Calu3 (cell line): Measurements from ENCODE around the gene CNTNAP2. TPM values are rescaled to one million over a fixed set of nuclear protein-coding genes. Genes with fewer than 3 reads are reported as not detected.

ENCODE experiments used
- BruUV-seq: library from RNA; stranded (reverse); fragments of 400-500 nt; replicated peaks from 2 replicates; lab custom pipeline; 2021; lab: Mats Ljungman, UMichigan
- CTCF ChIA-PET: fragments of 300-600 bp; sonication (Branson Sonifier 250); formaldehyde crosslinking; loops from one replicate; lab custom pipeline; 2022; ENCODE audit warnings: antibody characterized with exemption; lab: Charles Lee
- DNase-seq: peaks from one replicate; pipeline ENCODE4 v3.0.0; 2022
- H3K27ac Mint-ChIP-seq: one replicate; pipeline ENCODE4 v1.8.0; 2022; ENCODE audit warnings: mixed read lengths; ENCODE audit not compliant: unreplicated experiment
- H3K27me3 Mint-ChIP-seq: one replicate; pipeline ENCODE4 v1.8.0; 2022; ENCODE audit warnings: mixed read lengths; ENCODE audit not compliant: unreplicated experiment
- H3K36me3 Mint-ChIP-seq: one replicate; pipeline ENCODE4 v1.8.0; 2022; ENCODE audit warnings: mild to moderate bottlenecking, moderate library complexity, mixed read lengths; ENCODE audit not compliant: insufficient read depth, unreplicated experiment
- H3K4me1 Mint-ChIP-seq: one replicate; pipeline ENCODE4 v1.8.0; 2022; ENCODE audit warnings: mild to moderate bottlenecking, low read depth, mixed read lengths; ENCODE audit not compliant: unreplicated experiment
- H3K4me3 Mint-ChIP-seq: one replicate; pipeline ENCODE4 v1.8.0; 2022; ENCODE audit warnings: mild to moderate bottlenecking, low read depth, moderate library complexity, mixed read lengths; ENCODE audit not compliant: unreplicated experiment
- H3K9me3 Mint-ChIP-seq: one replicate; pipeline ENCODE4 v1.8.0; 2022; ENCODE audit warnings: low read depth, mixed read lengths; ENCODE audit not compliant: unreplicated experiment
- CTCF ChIP-seq: fragments of 200-600 bp; IDR thresholded peaks from one replicate; pipeline ENCODE4 v1.8.0; 2022; ENCODE audit warnings: antibody characterized with exemption; ENCODE audit not compliant: unreplicated experiment
- intact Hi-C: fragments of 100-400 bp; cut with micrococcal nuclease; formaldehyde crosslinking; loops from one replicate; pipeline ENCODE4 v1.10.0; 2022; ENCODE audit not compliant: unreplicated experiment
- total RNA-seq: library from RNA; stranded (reverse); gene quantifications from 2 replicates; pipeline ENCODE4 v1.2.3, GENCODE V29; 2022

CNTNAP2 gene
- total RNA-seq, 1 experiment from 2014 or later: 1.1 TPM

GRCh38 chr7:146720195-146720594 lies 603.6 kb downstream of the CNTNAP2 start:
- no peak for DNase-seq
- Mint-ChIP-seq H3K36me3 (no peaks in the 10 kb centered on the region), H3K4me1 (no peaks in the 10 kb centered on the region), H3K27ac (no peak overlapping the region), H3K27me3 (no peaks in the 10 kb centered on the region), H3K9me3 (peaks cover 4% of the 10 kb centered on the region), H3K4me3 (no peak overlapping the region)
- BruUV-seq: no TSS peak
- intact Hi-C loops: no loop called here
- no peak for TF ChIP-seq CTCF
- CTCF ChIA-PET: no interaction called here

GRCh38 chr7:146722986-146723385 lies 606.4 kb downstream of the CNTNAP2 start:
- Mint-ChIP-seq H3K4me3 (no peak overlapping the region), H3K27ac (no peak overlapping the region), H3K9me3 (peaks cover 3% of the 10 kb centered on the region), H3K4me1 (no peaks in the 10 kb centered on the region), H3K27me3 (no peaks in the 10 kb centered on the region), H3K36me3 (no peaks in the 10 kb centered on the region)
- no peak for DNase-seq
- CTCF ChIA-PET: no interaction called here
- intact Hi-C loops: loop anchor here (1.0 kb wide), 1 partner anchor 44 kb away; no protein-coding TSS in a partner anchor
- no peak for TF ChIP-seq CTCF
- BruUV-seq: no TSS peak

- no TSS peak for BruUV-seq
- intact Hi-C loops: no loop called here
- CTCF ChIA-PET: no interaction called here
- Mint-ChIP-seq H3K36me3 (no peaks in the 10 kb centered on the region), H3K27ac (no peak overlapping the region), H3K4me1 (no peaks in the 10 kb centered on the region), H3K9me3 (peaks cover 7% of the 10 kb centered on the region), H3K4me3 (no peak overlapping the region), H3K27me3 (no peaks in the 10 kb centered on the region)
- no peak for TF ChIP-seq CTCF
- no peak for DNase-seq
These were observed 608.9 kb downstream of the CNTNAP2 start for GRCh38 chr7:146725520-146725919.

GRCh38 chr7:146728141-146728540 lies 611.5 kb downstream of the CNTNAP2 start:
- no TSS peak for BruUV-seq
- no peak overlapping the region for H3K27ac Mint-ChIP-seq
- H3K36me3 Mint-ChIP-seq: no peaks in the 10 kb centered on the region
- intact Hi-C loops: no loop called here
- H3K4me1 Mint-ChIP-seq: no peaks in the 10 kb centered on the region
- no peaks in the 10 kb centered on the region for H3K27me3 Mint-ChIP-seq
- DNase-seq: no peak
- peaks cover 7% of the 10 kb centered on the region for H3K9me3 Mint-ChIP-seq
- no peak overlapping the region for H3K4me3 Mint-ChIP-seq
- TF ChIP-seq CTCF: no peak
- CTCF ChIA-PET: no interaction called here

- H3K9me3 Mint-ChIP-seq: peaks cover 7% of the 10 kb centered on the region
These were observed 612.0 kb downstream of the CNTNAP2 start for GRCh38 chr7:146728611-146729010.

More at GRCh38 chr7:146728611-146729010, 612.0 kb downstream of the CNTNAP2 start:
- H3K4me1 Mint-ChIP-seq: no peaks in the 10 kb centered on the region
- TF ChIP-seq CTCF: no peak
- no peaks in the 10 kb centered on the region for H3K27me3 Mint-ChIP-seq
- CTCF ChIA-PET: no interaction called here
- no TSS peak for BruUV-seq
- no peak overlapping the region for H3K27ac Mint-ChIP-seq
- no peaks in the 10 kb centered on the region for H3K36me3 Mint-ChIP-seq
- intact Hi-C loops: no loop called here
- DNase-seq: no peak
- no peak overlapping the region for H3K4me3 Mint-ChIP-seq
